H9 (cell line): ENCODE results near the gene ZSCAN29. TPM values are rescaled to one million over a fixed set of nuclear protein-coding genes. Genes with fewer than 3 reads are reported as not detected.

Source experiments
- DNase-seq: peaks from one replicate; pipeline ENCODE4 v3.0.0-alpha.2; 2017
- H2AFZ ChIP-seq: one replicate; pipeline ENCODE4 v1.6.1; 2013; ENCODE audit warnings: mild to moderate bottlenecking, low read length, control low read depth, moderate library complexity
- H2AK5ac ChIP-seq: 2 replicates; pipeline ENCODE4 v1.6.1; 2013; ENCODE audit warnings: low read length, control low read depth, mixed read lengths; ENCODE audit not compliant: insufficient read length
- H2BK120ac ChIP-seq: one replicate; pipeline ENCODE4 v1.6.1; 2013; ENCODE audit warnings: low read depth, mild to moderate bottlenecking, low read length, control low read depth, inconsistent platforms; ENCODE audit not compliant: poor library complexity, severe bottlenecking
- H2BK12ac ChIP-seq: 2 replicates; pipeline ENCODE4 v1.6.1; 2013; ENCODE audit warnings: low read length, control low read depth, mixed read lengths, low read depth; ENCODE audit not compliant: insufficient read length
- H2BK15ac ChIP-seq: 2 replicates; pipeline ENCODE4 v1.6.1; 2013; ENCODE audit warnings: low read depth, low read length, control low read depth
- H2BK20ac ChIP-seq: one replicate; pipeline ENCODE4 v1.6.1; 2013; ENCODE audit warnings: low read depth, mild to moderate bottlenecking, low read length, control low read depth, inconsistent platforms; ENCODE audit not compliant: poor library complexity, severe bottlenecking
- H2BK5ac ChIP-seq: 2 replicates; pipeline ENCODE4 v1.6.1; 2013; ENCODE audit warnings: low read length, control low read depth, mixed read lengths; ENCODE audit not compliant: insufficient read length
- H3K14ac ChIP-seq: 2 replicates; pipeline ENCODE4 v1.6.1; 2013; ENCODE audit warnings: low read length, control low read depth; ENCODE audit not compliant: insufficient read depth
- H3K18ac ChIP-seq: 2 replicates; pipeline ENCODE4 v1.6.1; 2013; ENCODE audit warnings: low read depth, mild to moderate bottlenecking, mixed read lengths, low read length, control low read depth; ENCODE audit not compliant: insufficient read length
- H3K23ac ChIP-seq: 2 replicates; pipeline ENCODE4 v1.6.1; 2013; ENCODE audit warnings: low read length, control low read depth, mixed read lengths, low read depth; ENCODE audit not compliant: insufficient read length
- H3K23me2 ChIP-seq: 2 replicates; pipeline ENCODE4 v1.6.1; 2013; ENCODE audit warnings: low read depth, mild to moderate bottlenecking, mixed read lengths, low read length, control low read depth; ENCODE audit not compliant: insufficient read length, poor library complexity, severe bottlenecking
- H3K27ac ChIP-seq: 2 replicates; pipeline ENCODE4 v1.5.1; 2013; ENCODE audit warnings: low read length, control low read depth, mixed read lengths, low read depth; ENCODE audit not compliant: insufficient read length
- H3K27me3 ChIP-seq: 2 replicates; pipeline ENCODE4 v1.6.1; 2013; ENCODE audit warnings: low read length, control low read depth, inconsistent platforms; ENCODE audit not compliant: insufficient read depth
- H3K4ac ChIP-seq: 2 replicates; pipeline ENCODE4 v1.6.1; 2013; ENCODE audit warnings: low read depth, mild to moderate bottlenecking, control low read depth, inconsistent platforms, low read length, moderate library complexity
- H3K4me1 ChIP-seq: 2 replicates; pipeline ENCODE4 v1.6.1; 2013; ENCODE audit warnings: low read length, control low read depth, inconsistent platforms; ENCODE audit not compliant: insufficient read depth
- H3K4me2 ChIP-seq: 2 replicates; pipeline ENCODE4 v1.6.1; 2013; ENCODE audit warnings: low read length, control low read depth, mixed read lengths; ENCODE audit not compliant: insufficient read length, insufficient read depth
- H3K56ac ChIP-seq: 2 replicates; pipeline ENCODE4 v1.6.1; 2013; ENCODE audit warnings: low read depth, mild to moderate bottlenecking, mixed read lengths, low read length, control low read depth; ENCODE audit not compliant: insufficient read length
- H3K79me1 ChIP-seq: 2 replicates; pipeline ENCODE4 v1.6.1; 2013; ENCODE audit warnings: low read depth, mild to moderate bottlenecking, moderate library complexity, low read length, control low read depth, inconsistent platforms; ENCODE audit not compliant: insufficient read depth, poor library complexity, severe bottlenecking
- H3K79me2 ChIP-seq: 2 replicates; pipeline ENCODE4 v1.6.1; 2013; ENCODE audit warnings: low read length, control low read depth, inconsistent platforms; ENCODE audit not compliant: insufficient read depth
- H3K9ac ChIP-seq: 2 replicates; pipeline ENCODE4 v1.6.1; 2013; ENCODE audit warnings: low read length, control low read depth, mixed read lengths; ENCODE audit not compliant: insufficient read length; ENCODE audit errors: extremely low read depth
- H3K9me3 ChIP-seq: one replicate; pipeline ENCODE4 v1.6.1; 2013; ENCODE audit warnings: low read depth, low read length, inconsistent platforms; ENCODE audit not compliant: control insufficient read depth
- H3T11ph ChIP-seq: one replicate; pipeline ENCODE4 v1.6.1; 2013; ENCODE audit warnings: mild to moderate bottlenecking, low read length, control low read depth, inconsistent platforms
- H4K20me1 ChIP-seq: one replicate; pipeline ENCODE4 v1.6.1; 2013; ENCODE audit not compliant: control insufficient read depth, insufficient read length, insufficient read depth
- H4K5ac ChIP-seq: 2 replicates; pipeline ENCODE4 v1.6.1; 2013; ENCODE audit warnings: low read depth, mild to moderate bottlenecking, mixed read lengths, low read length, control low read depth; ENCODE audit not compliant: insufficient read length
- H4K8ac ChIP-seq: replicated peaks from 2 replicates; pipeline ENCODE4 v1.6.1; 2013; ENCODE audit warnings: low read length, control low read depth, mixed read lengths, low read depth; ENCODE audit not compliant: insufficient read length
- H4K91ac ChIP-seq: 2 replicates; pipeline ENCODE4 v1.6.1; 2013; ENCODE audit warnings: low read depth, mild to moderate bottlenecking, moderate library complexity, mixed read lengths, low read length, control low read depth; ENCODE audit not compliant: insufficient read length
- H3K27ac Mint-ChIP-seq, 3 experiments: 2 replicates in 2 of 3; 3 replicates in 1 of 3; pipeline ENCODE4 v1.8.0; 2020 to 2021; ENCODE audit warnings: mixed read lengths in 3 of 3, mild to moderate bottlenecking in 1 of 3, moderate library complexity in 1 of 3
- H3K27me3 Mint-ChIP-seq: 2 replicates; pipeline ENCODE4 v1.8.0; 2021; ENCODE audit warnings: low read depth, mild to moderate bottlenecking, moderate library complexity, mixed read lengths
- H3K36me3 Mint-ChIP-seq, 3 experiments: 2 replicates in 2 of 3; 3 replicates in 1 of 3; pipeline ENCODE4 v1.8.0; 2020 to 2021; ENCODE audit warnings: low read depth in 3 of 3, mixed read lengths in 3 of 3; ENCODE audit not compliant: insufficient read depth in 1 of 3
- H3K4me1 Mint-ChIP-seq, 2 experiments: 2 replicates each; pipeline ENCODE4 v1.8.0; 2020; ENCODE audit warnings: mixed read lengths in 2 of 2
- H3K4me3 Mint-ChIP-seq, 2 experiments: 2 replicates in 1 of 2; 3 replicates in 1 of 2; pipeline ENCODE4 v1.8.0; 2020 to 2021; ENCODE audit warnings: mild to moderate bottlenecking in 2 of 2, mixed read lengths in 2 of 2, moderate library complexity in 1 of 2
- H3K9me3 Mint-ChIP-seq, 2 experiments: 2 replicates in 1 of 2; 3 replicates in 1 of 2; pipeline ENCODE4 v1.8.0; 2020; ENCODE audit warnings: mild to moderate bottlenecking in 2 of 2, mixed read lengths in 2 of 2, moderate library complexity in 1 of 2
- CTCF ChIP-seq: fragments of 200-600 bp; sonication (generic); conservative IDR thresholded peaks from 3 replicates; pipeline ENCODE4 v1.8.0; 2021; ENCODE audit warnings: antibody characterized with exemption, mild to moderate bottlenecking
- WGBS: extraction: QIAGEN DNeasy Blood & Tissue Kit; methylation state at CpG from one replicate; pipeline ENCODE4 v1.1.7; 2013; ENCODE audit warnings: missing lambda C conversion rate, low lambda C conversion rate, mixed read lengths; ENCODE audit not compliant: insufficient read length; ENCODE audit errors: extremely low coverage; 5-methylcytosine and 5-hydroxymethylcytosine counted together
- total RNA-seq: library from RNA; stranded (reverse); gene quantifications from 2 replicates; pipeline ENCODE4 v1.2.1, GENCODE V29; 2021

Gene ZSCAN29
- total RNA-seq, 1 experiment from 2014 or later = 52.5 TPM

GRCh38 chr15:43383070-43383469, 12.2 kb upstream of the ZSCAN29 start:
- H3K4me3 Mint-ChIP-seq = no peak overlapping the region
- H3K27ac Mint-ChIP-seq = no peak overlapping the region
- no peaks in the 10 kb centered on the region for H3K4me1 Mint-ChIP-seq
- Histone ChIP-seq H4K8ac (no peak overlapping the region), H3K56ac (no peak overlapping the region), H2BK12ac (no peak overlapping the region), H3K14ac (no peak overlapping the region), H3K4ac (no peak overlapping the region), H2AK5ac (no peak overlapping the region), H3K9me3 (no peaks in the 10 kb centered on the region), H2AFZ (no peak overlapping the region), H3K27ac (no peak overlapping the region), H4K5ac (no peak overlapping the region), H3K79me2 (no peaks in the 10 kb centered on the region), H2BK15ac (no peak overlapping the region), H4K91ac (no peak overlapping the region), H2BK120ac (no peak overlapping the region), H3K4me1 (no peaks in the 10 kb centered on the region), H2BK20ac (no peak overlapping the region), H3T11ph (no peak overlapping the region), H3K23me2 (no peaks in the 10 kb centered on the region), H3K79me1 (no peaks in the 10 kb centered on the region), H3K4me2 (no peak overlapping the region), H3K18ac (no peak overlapping the region), H3K27me3 (no peaks in the 10 kb centered on the region), H2BK5ac (no peak overlapping the region), H3K9ac (no peak overlapping the region), H4K20me1 (no peaks in the 10 kb centered on the region), H3K23ac (no peak overlapping the region)
- no CpG with 5 or more reads among the region's 2 CpGs for WGBS
- H3K27me3 Mint-ChIP-seq = no peaks in the 10 kb centered on the region
- no peak for DNase-seq
- H3K9me3 Mint-ChIP-seq = no peaks in the 10 kb centered on the region
- no peak for TF ChIP-seq CTCF
- peaks cover 28 to 85% (median 69%) of the 10 kb centered on the region in 3 experiments; a peak in 6 of 7 replicates for H3K36me3 Mint-ChIP-seq
